NCI-H2081 (cell line): ENCODE measurements around the gene KRT85.
"Not testable (repeated sequence)": the region's sequence is repeated elsewhere in the genome, so short reads cannot be mapped to it uniquely, and the experiment has no call there.

ENCODE experiments used
- DNase-seq, 2 experiments: peaks; one replicate each; lab custom pipeline; 2025; lab: John Stamatoyannopoulos, UW

The KRT85 gene

DNA sequence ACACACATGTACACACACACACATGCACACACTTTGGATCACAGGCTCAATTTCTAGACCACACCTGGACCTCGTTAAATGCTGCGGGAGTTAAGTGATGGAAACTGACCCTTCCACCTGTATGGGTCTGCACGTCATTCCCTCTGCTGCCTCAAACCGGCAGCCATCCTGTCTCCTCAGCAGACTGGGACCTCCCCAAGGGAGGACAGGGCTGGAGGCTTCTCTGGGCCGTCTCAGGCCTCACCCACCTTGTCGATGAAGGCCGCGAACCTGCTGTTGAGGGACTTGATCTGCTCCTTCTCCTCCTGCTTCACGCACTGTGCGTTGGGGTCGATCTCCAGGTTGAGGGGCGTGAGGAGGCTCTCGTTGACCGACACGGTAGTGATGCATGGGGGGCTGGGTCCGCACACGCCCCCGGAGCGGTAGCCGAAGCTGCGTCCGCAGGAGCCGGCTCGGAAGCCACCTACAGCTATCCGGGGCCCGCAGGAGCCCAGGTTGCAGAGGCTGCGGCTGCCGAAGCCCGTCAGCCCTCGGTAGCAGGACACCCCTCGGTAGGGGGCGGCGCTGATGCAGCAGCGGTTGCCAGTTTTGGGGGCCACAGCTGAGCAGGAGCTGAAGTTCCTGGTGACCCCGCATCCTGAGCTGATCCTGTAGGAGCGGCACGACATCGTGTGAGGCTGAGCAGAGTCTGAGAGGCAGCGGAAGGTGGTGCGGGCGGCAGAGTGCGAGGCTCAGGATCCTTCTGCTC lies at the start of gene KRT85:
TSS of gene KRT85 (minus strand) at position 744 of the 748 bp plus-strand sequence. CDS start at position 668, 76 bp downstream.
- no peak for DNase-seq

DNA sequence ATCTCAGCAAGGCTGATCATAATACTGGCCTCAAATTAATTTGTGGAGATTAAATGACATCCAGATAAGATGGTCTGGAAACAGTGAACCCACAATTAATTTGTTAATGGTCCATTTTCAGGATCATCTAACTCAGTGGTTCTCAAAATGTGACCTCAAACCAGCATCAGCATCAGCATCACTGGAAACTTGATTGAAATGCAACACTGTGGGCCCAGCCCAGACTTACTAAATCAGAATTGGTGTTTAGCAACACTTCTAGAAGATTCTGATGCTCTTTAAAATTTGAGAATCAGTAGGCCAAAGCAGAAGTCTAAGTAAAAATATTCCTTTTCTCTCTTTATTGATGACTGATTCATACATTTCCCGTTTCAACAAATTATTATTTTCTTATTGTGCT lies 49.5 kb upstream of the KRT85 start:
- DNase-seq = no peak

- DNase-seq = no peak
Observed at GRCh38 chr12:52415870-52416750, 48.8 kb upstream of the KRT85 start.

GRCh38 chr12:52414936-52415335 lies 47.7 kb upstream of the KRT85 start:
- DNase-seq = no peak

- no peak for DNase-seq
Observed at GRCh38 chr12:52413782-52414345, 46.6 kb upstream of the KRT85 start.

- DNase-seq = no peak
Observed at GRCh38 chr12:52413202-52413601, 45.9 kb upstream of the KRT85 start.

GRCh38 chr12:52411815-52412214 lies 44.5 kb upstream of the KRT85 start:
- DNase-seq = no peak

GRCh38 chr12:52410589-52411248 lies 43.4 kb upstream of the KRT85 start:
- DNase-seq = not testable (repeated sequence)

GRCh38 chr12:52407918-52408317 lies 40.6 kb upstream of the KRT85 start:
- no peak for DNase-seq

- DNase-seq = no peak
Observed at GRCh38 chr12:52405922-52406385, 38.7 kb upstream of the KRT85 start, which contains the start of gene KRT82. Gene KRT82 (minus strand): TSS chr12:52406335. CDS start chr12:52406277, 58 bp downstream.

DNA sequence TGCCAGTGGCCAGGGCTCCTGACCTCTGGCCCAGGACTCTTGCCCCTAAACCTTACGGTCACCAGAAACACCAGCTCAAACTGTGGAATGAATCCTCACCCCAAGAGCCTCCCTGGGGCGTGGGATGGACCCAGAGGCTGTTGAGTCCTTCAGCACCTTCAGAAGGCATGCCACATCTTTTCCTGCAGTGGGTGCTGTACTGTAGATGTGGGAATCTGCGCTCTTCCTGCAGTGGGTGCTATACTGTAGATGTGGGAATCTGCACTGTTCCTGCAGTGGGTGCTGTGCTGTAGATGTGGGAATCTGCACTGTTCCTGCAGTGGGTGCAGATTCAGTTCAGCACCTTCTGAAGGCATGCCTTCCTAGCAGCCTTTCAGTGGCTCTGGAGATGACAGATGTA lies 37.7 kb upstream of the KRT85 start:
- no peak for DNase-seq

DNA sequence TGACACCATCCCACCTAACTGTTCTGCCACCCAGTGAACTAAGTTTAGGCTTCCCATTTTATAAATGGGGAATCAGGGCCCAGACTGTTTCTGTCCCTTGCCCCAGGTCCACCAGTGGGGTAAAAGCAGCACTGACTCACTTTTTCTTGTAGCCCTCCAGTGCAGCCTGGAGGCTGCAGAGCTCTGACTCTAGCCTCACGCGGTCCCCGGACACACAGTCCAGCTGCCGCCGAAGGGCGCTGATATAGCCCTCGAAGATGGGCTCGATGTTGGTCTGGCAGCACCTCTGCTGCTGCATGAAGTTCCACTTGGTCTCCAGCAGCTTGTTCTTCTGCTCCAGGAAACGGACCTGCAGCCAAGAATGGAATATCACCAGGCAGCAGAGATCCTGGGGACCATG lies 36.3 kb upstream of the KRT85 start:
- DNase-seq = no peak

- DNase-seq = no peak
Observed at GRCh38 chr12:52402873-52403540, 35.7 kb upstream of the KRT85 start.

DNA sequence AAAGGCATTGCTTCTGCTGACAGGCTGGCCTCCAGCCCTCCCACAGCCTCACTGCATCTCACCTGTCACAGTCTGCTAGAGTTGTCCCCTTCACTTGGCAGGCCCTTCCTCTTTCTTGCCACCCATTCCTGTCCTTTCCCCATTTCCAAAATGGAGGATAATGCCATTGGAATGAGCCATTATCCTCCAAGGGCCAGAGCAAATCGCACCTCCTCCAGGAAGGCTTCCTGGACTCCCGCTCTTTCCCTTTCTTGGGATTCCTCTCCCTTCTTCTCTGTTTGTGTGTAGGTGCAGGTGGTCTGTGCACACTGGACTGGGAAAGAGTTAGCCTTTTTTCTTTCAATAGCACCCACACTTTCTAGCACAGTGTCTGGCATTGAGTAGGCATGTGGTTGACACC lies 35.1 kb upstream of the KRT85 start:
- no peak for DNase-seq

DNA sequence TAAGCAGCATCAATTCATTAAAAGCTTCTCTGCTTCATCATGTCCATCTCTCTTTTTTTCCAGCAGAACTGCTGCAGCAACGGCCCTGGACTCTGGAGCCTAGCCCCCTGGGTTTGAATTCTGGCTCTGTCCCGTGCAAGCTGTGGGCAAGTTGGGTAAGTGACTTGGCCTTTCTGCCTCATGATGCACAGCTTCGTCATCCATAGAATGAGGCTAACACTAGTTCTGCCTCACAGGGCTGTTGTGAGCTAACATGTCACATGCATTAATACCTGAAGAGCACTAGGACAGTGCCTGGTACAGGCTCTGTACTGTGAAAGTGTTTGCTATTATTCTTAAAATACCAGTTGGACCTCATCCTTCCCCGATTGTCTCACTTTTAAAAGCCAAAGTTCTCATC lies 34.6 kb upstream of the KRT85 start:
- DNase-seq = no peak

DNA sequence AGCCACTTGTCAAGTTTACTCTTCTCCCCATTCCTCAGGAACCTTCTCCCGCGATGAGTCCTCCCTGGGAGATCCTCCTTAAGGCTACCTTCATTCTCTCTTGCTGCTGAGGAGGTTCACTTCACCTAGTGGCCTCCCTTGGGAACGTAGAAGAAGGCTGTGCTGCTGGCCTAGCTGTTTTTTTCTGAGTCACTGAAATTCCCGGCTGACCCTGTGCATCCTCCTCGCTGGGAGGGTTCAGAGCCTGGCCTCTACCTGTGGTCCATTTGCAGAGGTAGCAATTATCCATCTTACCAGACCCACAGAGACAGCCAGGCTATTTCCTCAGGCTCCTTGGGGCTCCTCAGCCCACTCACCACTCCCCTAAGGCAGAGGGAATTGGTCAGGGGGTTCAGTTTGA lies 34.2 kb upstream of the KRT85 start:
- no peak for DNase-seq

DNA sequence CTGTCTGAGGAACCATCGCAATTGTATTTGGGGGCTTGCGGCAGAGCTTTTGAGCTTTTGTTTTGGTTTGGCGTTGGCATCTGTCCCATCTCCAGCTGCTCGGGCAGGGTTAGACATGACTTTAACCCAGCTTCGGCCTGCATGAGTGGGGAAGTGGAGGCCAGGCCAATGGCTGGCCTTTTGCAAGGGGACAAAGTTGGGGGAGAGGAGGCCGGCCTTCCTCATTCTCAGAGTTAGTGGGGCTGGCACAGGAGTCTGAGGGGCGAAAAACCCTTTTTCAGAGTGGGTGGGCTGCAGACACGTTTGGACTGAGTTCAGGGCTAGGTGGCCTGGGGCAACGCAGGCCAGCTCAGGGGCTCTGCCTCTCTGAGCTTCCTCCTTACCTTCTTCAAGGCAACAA lies 33.6 kb upstream of the KRT85 start:
- no peak for DNase-seq

DNA sequence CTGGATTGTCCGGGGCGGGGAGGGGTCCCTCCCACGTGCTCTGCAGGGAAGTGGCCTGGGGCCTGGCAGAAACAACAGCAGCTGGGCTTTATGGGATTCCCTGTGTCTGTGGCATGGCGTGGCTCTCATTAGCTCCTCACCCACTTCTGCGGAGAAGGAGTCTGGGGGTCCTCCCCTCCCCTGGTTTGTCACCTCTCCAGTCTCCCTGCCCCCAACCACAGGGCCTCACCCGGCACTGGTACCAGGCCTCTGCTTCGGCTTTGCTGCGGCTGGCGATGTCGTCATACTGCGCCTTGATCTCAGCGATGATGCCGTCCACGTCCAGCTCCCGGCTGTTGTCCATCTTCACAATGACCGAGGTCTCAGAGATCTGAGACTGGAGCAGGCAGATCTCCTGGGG lies 32.5 kb upstream of the KRT85 start:
- DNase-seq = no peak

- DNase-seq = no peak
Observed at GRCh38 chr12:52398176-52398575, 30.9 kb upstream of the KRT85 start.

- DNase-seq = no peak
Observed at GRCh38 chr12:52396656-52397055, 29.4 kb upstream of the KRT85 start.

GRCh38 chr12:52395761-52396434 lies 28.6 kb upstream of the KRT85 start:
- peak; percentile 5 to 12 for DNase-seq
